NT2/D1 (cell line): ENCODE data around the gene FAM120AOS.

ENCODE experiments used
- DNase-seq: peaks from one replicate; pipeline ENCODE4 v3.0.0-alpha.2; 2011; ENCODE audit warnings: low read depth, low spot score
- H3K27me3 ChIP-seq: 2 replicates; pipeline ENCODE4 v1.6.0; 2011; ENCODE audit warnings: mild to moderate bottlenecking; ENCODE audit not compliant: insufficient read length, insufficient read depth
- H3K36me3 ChIP-seq: 2 replicates; pipeline ENCODE4 v1.6.1; 2011; ENCODE audit warnings: mild to moderate bottlenecking, low read length, mixed read lengths; ENCODE audit not compliant: insufficient read depth, insufficient read length
- H3K4me1 ChIP-seq: 2 replicates; pipeline ENCODE4 v1.5.1; 2011; ENCODE audit not compliant: insufficient read depth, insufficient read length
- H3K4me3 ChIP-seq: 2 replicates; pipeline ENCODE4 v1.5.1; 2011; ENCODE audit warnings: low read depth; ENCODE audit not compliant: insufficient read length
- H3K9ac ChIP-seq: 2 replicates; pipeline ENCODE4 v1.6.0; 2011; ENCODE audit warnings: low read depth; ENCODE audit not compliant: insufficient read length
- H3K9me3 ChIP-seq: 2 replicates; pipeline ENCODE4 v1.5.1; 2011; ENCODE audit warnings: mild to moderate bottlenecking, low read length; ENCODE audit not compliant: insufficient read depth
- SUZ12 ChIP-seq: IDR thresholded peaks from 2 replicates; pipeline ENCODE4 v1.6.1; 2011; ENCODE audit not compliant: insufficient read length, insufficient read depth; ENCODE audit errors: extremely low read depth
- YY1 ChIP-seq: IDR thresholded peaks from 2 replicates; pipeline ENCODE4 v1.6.1; 2011; ENCODE audit not compliant: insufficient read length, insufficient read depth
- ZNF274 ChIP-seq: IDR thresholded peaks from 2 replicates; pipeline ENCODE4 v1.6.1; 2011; ENCODE audit warnings: mild to moderate bottlenecking, low read depth, low read length

Gene FAM120AOS

DNA sequence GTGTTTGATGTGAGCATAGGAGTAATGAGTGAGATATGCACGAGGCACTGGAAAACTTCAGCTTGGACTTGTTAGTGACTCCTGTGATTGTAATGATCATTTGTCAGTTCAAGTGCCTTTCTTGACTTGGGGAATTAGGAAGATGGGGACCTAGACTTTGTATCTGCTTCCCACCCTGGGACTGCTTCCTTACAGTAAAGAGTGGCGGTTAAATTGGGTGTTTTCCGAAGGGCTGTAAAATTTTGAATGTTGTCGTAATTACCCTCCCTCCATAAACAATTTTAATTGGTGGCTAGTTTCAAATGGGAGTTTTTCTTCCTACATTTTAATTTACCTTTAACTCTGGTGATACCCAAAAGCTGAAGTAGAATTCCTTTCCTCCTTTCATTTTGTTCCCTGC lies 23.5 kb upstream of the FAM120AOS start:
- Histone ChIP-seq H3K9ac (no peak overlapping the region), H3K4me1 (no peaks in the 10 kb centered on the region), H3K9me3 (no peaks in the 10 kb centered on the region), H3K27me3 (no peaks in the 10 kb centered on the region), H3K4me3 (no peak overlapping the region), H3K36me3 (peaks cover 45% of the 10 kb centered on the region)
- TF ChIP-seq YY1 (no peak), ZNF274 (no peak), SUZ12 (no peak)
- DNase-seq: no peak

DNA sequence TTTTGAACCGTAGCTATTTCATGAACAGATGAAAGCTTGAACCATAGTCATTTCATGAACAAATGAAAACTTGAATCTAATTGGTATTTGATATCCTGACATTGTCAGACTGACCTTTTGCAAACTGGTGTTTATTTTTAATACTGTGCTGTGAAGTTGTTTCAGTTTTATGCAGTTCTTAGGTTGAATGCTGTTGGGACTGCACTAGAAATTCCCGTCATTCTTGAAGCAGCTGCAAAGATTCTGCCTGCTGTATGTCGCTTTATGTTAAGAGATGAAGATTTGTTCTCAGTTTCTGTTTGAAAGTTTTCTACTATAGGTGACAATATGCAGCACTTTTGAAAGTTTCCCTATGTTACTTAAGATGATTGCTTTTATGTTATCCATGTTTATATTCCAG lies 22.5 kb upstream of the FAM120AOS start:
- Histone ChIP-seq H3K36me3 (peaks cover 48% of the 10 kb centered on the region), H3K27me3 (no peaks in the 10 kb centered on the region), H3K4me3 (no peak overlapping the region), H3K9ac (no peak overlapping the region), H3K4me1 (no peaks in the 10 kb centered on the region), H3K9me3 (no peaks in the 10 kb centered on the region)
- no peak for DNase-seq
- TF ChIP-seq ZNF274: no peak
- no peak for TF ChIP-seq YY1
- TF ChIP-seq SUZ12: no peak

DNA sequence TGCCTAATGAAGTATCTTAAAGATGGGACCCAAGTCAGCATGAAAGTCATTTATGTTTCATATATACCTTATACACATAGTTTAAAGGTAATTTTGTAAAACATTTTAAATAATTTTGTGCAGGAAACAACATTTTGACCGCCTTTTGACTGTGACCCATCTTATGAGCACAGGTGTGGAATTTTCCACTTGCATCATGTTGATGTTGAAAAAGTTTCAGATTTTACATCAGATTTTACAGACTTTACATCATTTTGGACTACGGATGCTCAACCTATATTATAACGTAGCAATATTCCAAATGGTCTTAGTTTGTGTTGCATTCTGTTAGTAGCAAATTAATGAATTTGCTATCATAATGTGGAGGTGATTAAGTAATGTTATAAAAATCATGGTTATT lies 21.7 kb upstream of the FAM120AOS start:
- no peak overlapping the region for H3K9ac ChIP-seq
- peaks cover 48% of the 10 kb centered on the region for H3K36me3 ChIP-seq
- TF ChIP-seq ZNF274: no peak
- no peak for TF ChIP-seq YY1
- no peak for TF ChIP-seq SUZ12
- H3K4me3 ChIP-seq: no peak overlapping the region
- no peaks in the 10 kb centered on the region for H3K9me3 ChIP-seq
- H3K4me1 ChIP-seq: no peaks in the 10 kb centered on the region
- H3K27me3 ChIP-seq: no peaks in the 10 kb centered on the region
- no peak for DNase-seq

- Histone ChIP-seq H3K4me3 (no peak overlapping the region), H3K9ac (no peak overlapping the region), H3K36me3 (peaks cover 47% of the 10 kb centered on the region), H3K4me1 (peaks cover 6% of the 10 kb centered on the region), H3K9me3 (no peaks in the 10 kb centered on the region), H3K27me3 (no peaks in the 10 kb centered on the region)
- no peak for DNase-seq
- no peak for TF ChIP-seq ZNF274
- TF ChIP-seq SUZ12: no peak
- TF ChIP-seq YY1: no peak
Observed at GRCh38 chr9:93473411-93473810, 20.0 kb upstream of the FAM120AOS start.

- H3K9ac ChIP-seq: no peak overlapping the region
- peaks cover 33% of the 10 kb centered on the region for H3K36me3 ChIP-seq
- TF ChIP-seq ZNF274 (no peak), YY1 (no peak), SUZ12 (no peak)
- H3K9me3 ChIP-seq: no peaks in the 10 kb centered on the region
- H3K27me3 ChIP-seq: no peaks in the 10 kb centered on the region
- no peak overlapping the region for H3K4me3 ChIP-seq
- no peak for DNase-seq
- H3K4me1 ChIP-seq: peaks cover 6% of the 10 kb centered on the region
Observed at GRCh38 chr9:93471124-93471523, 17.7 kb upstream of the FAM120AOS start.

- H3K4me3 ChIP-seq: no peak overlapping the region
- peaks cover 6% of the 10 kb centered on the region for H3K4me1 ChIP-seq
- no peaks in the 10 kb centered on the region for H3K27me3 ChIP-seq
- no peak for DNase-seq
- H3K9ac ChIP-seq: no peak overlapping the region
- no peak for TF ChIP-seq SUZ12
- TF ChIP-seq YY1: no peak
- no peak for TF ChIP-seq ZNF274
- H3K36me3 ChIP-seq: peaks cover 29% of the 10 kb centered on the region
- H3K9me3 ChIP-seq: no peaks in the 10 kb centered on the region
Observed at GRCh38 chr9:93470391-93470790, 17.0 kb upstream of the FAM120AOS start.

GRCh38 chr9:93468763-93469456 lies 15.5 kb upstream of the FAM120AOS start:
- H3K4me3 ChIP-seq: no peak overlapping the region
- DNase-seq: no peak
- TF ChIP-seq YY1 (no peak), ZNF274 (no peak), SUZ12 (no peak)

More at GRCh38 chr9:93468763-93469456, 15.5 kb upstream of the FAM120AOS start:
- Histone ChIP-seq H3K9ac (no peak overlapping the region), H3K4me1 (peaks cover 6% of the 10 kb centered on the region), H3K27me3 (no peaks in the 10 kb centered on the region), H3K36me3 (peaks cover 19% of the 10 kb centered on the region), H3K9me3 (no peaks in the 10 kb centered on the region)
